ENCODE results near the gene EVL.

The EVL gene

GRCh38 chr14:100108840-100109593 is 43.8 kb downstream of the EVL start:
- no peak for TF ChIP-seq POLR2A (IDR thresholded peaks at IDR 0.05; ENCODE audit: low read depth, low read length)
- DNase-seq (ENCODE audit: insufficient read length, low spot score) (no peak), FAIRE-seq (no peak)

- DNase-seq (ENCODE audit: insufficient read length, low spot score) = no peak
- FAIRE-seq = no peak
- no peak for TF ChIP-seq POLR2A (IDR thresholded peaks at IDR 0.05; ENCODE audit: low read depth, low read length)
Measured at GRCh38 chr14:100109594-100109955, 44.4 kb downstream of the EVL start.

GRCh38 chr14:100110816-100111215 is 45.6 kb downstream of the EVL start:
- DNase-seq (ENCODE audit: insufficient read length, low spot score) (no peak), FAIRE-seq (no peak)
- no peak for TF ChIP-seq POLR2A (IDR thresholded peaks at IDR 0.05; ENCODE audit: low read depth, low read length)

- FAIRE-seq = no peak
- no peak for DNase-seq (ENCODE audit: insufficient read length, low spot score)
- no peak for TF ChIP-seq POLR2A (IDR thresholded peaks at IDR 0.05; ENCODE audit: low read depth, low read length)
Measured at GRCh38 chr14:100111931-100112704, 46.9 kb downstream of the EVL start.

- FAIRE-seq (no peak), DNase-seq (ENCODE audit: insufficient read length, low spot score) (no peak)
- no peak for TF ChIP-seq POLR2A (IDR thresholded peaks at IDR 0.05; ENCODE audit: low read depth, low read length)
Measured at GRCh38 chr14:100114109-100114765, 49.0 kb downstream of the EVL start.

GRCh38 chr14:100115236-100115635 is 50.0 kb downstream of the EVL start:
- DNase-seq (ENCODE audit: insufficient read length, low spot score) (no peak), FAIRE-seq (no peak)
- TF ChIP-seq POLR2A (IDR thresholded peaks at IDR 0.05; ENCODE audit: low read depth, low read length) = no peak

- DNase-seq (ENCODE audit: insufficient read length, low spot score) = no peak
- TF ChIP-seq POLR2A (IDR thresholded peaks at IDR 0.05; ENCODE audit: low read depth, low read length) = no peak
- no peak for FAIRE-seq
Measured at GRCh38 chr14:100115726-100116125, 50.5 kb downstream of the EVL start.

- TF ChIP-seq POLR2A (IDR thresholded peaks at IDR 0.05; ENCODE audit: low read depth, low read length) = no peak
- FAIRE-seq = no peak
- no peak for DNase-seq (ENCODE audit: insufficient read length, low spot score)
Measured at GRCh38 chr14:100116134-100116533, 50.9 kb downstream of the EVL start.

GRCh38 chr14:100117026-100117425 is 51.8 kb downstream of the EVL start:
- DNase-seq (ENCODE audit: insufficient read length, low spot score) = no peak
- no peak for TF ChIP-seq POLR2A (IDR thresholded peaks at IDR 0.05; ENCODE audit: low read depth, low read length)
- no peak for FAIRE-seq

GRCh38 chr14:100117633-100118395 is 52.6 kb downstream of the EVL start:
- FAIRE-seq (no peak), DNase-seq (ENCODE audit: insufficient read length, low spot score) (no peak)
- TF ChIP-seq POLR2A (IDR thresholded peaks at IDR 0.05; ENCODE audit: low read depth, low read length) = no peak

GRCh38 chr14:100118396-100119011 is 53.3 kb downstream of the EVL start:
- DNase-seq (ENCODE audit: insufficient read length, low spot score) (no peak), FAIRE-seq (no peak)
- no peak for TF ChIP-seq POLR2A (IDR thresholded peaks at IDR 0.05; ENCODE audit: low read depth, low read length)

- DNase-seq (ENCODE audit: insufficient read length, low spot score) = no peak
- TF ChIP-seq POLR2A (IDR thresholded peaks at IDR 0.05; ENCODE audit: low read depth, low read length) = no peak
- FAIRE-seq = no peak
Measured at GRCh38 chr14:100119251-100119650, 54.0 kb downstream of the EVL start.

GRCh38 chr14:100120522-100121269 is 55.5 kb downstream of the EVL start:
- no peak for TF ChIP-seq POLR2A (IDR thresholded peaks at IDR 0.05; ENCODE audit: low read depth, low read length)
- no peak for DNase-seq (ENCODE audit: insufficient read length, low spot score)
- no peak for FAIRE-seq
